Measurements from ENCODE around the gene NOS1AP.
"Not testable (repeated sequence)": the region's sequence is repeated elsewhere in the genome, so short reads cannot be mapped to it uniquely, and the experiment has no call there.

The NOS1AP gene

DNA sequence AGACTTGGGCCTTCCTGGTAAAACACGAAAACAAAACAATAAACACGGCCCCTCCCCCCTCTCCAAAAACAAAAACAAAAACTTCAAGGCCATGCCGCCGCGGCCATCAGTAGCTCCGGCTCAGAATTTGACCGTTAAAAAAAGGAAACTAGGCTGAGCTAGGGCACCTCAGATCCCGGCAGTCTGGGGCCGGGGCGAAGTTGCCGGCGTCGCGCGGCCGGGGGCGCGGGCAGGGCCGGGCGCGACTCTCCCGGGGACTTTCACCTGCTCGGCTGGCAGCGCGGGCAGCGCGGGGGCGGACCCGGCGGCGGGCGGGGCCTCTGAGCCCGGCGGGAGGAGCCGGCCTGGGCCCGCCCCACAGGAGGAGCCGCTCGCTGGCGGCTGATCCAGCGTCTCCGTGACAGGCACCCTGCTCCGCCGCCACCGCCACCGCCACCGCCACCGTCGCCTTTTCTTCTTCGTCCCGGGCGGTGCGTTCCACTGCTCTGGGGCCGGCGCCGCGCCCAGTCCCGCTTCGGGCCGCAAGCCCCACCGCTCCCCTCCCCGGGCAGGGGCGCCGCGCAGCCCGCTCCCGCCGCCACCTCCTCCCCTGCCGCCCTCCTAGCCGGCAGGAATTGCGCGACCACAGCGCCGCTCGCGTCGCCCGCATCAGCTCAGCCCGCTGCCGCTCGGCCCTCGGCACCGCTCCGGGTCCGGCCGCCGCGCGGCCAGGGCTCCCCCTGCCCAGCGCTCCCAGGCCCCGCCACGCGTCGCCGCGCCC is at the start of gene NOS1AP:
Gene NOS1AP, plus strand, starts transcription at position 358 of the 760 bp plus-strand sequence. CDS start 487 bp downstream, outside the sequence.
- DNase-seq = peak; percentile 87

DNA sequence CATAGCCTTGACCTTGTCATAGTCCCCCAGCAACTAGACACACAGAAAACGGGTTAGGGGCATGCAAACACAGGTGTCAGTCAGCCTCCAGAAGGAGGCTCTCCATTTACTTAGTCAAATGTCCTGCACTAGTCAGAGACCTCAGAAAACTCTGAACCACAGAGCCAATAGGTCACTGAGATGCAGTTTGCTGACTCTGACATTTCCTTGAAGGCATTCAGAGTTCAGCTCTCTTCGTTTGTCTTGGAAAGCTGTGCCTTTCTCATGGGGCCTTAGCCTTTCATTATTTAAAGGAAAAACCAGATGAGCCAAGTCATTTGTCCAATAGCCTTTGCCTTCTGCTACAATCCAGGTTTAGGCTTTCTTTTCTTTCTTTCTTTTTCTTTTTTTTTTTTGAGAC is 49.3 kb upstream of the NOS1AP start:
- DNase-seq = no peak

DNA sequence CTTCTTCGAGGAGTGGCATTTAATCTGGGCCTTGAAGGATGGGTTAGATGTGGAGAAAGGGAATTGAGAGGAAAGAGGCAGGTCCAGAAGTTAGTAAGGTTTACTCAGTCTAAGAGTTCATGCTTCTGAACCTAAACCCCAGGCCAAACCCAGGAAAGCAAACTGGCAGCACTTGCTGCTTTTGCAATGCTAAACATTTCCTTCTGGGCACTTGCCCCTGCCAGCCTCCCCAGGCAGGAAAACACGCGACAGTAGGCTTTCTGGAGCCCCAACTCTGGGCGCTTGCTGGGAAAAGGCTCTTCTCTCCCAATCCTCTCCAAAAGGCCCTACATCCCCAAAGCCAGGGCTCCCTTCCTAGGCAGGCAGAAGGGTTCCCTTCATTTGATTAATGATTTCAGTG is 48.4 kb upstream of the NOS1AP start:
- no peak for DNase-seq

DNA sequence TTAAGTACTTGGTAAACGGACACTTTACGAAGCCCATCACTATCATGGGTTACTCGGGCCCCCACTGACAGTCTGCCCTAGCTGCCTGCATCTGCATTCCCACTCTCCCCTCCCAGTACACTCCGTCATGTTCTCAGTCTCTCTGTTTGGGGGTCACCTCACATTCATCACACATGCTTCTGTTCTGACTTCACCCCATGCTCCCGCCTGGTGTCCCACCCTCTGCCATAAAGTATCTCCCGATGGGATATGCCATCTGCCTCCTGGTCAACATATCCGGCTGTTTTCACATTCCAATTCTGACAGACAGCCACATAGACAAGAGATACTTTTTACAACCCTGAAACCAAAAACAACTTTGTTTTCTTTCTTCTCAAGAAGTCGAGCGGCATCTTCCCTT is 46.9 kb upstream of the NOS1AP start:
- no peak for DNase-seq

DNA sequence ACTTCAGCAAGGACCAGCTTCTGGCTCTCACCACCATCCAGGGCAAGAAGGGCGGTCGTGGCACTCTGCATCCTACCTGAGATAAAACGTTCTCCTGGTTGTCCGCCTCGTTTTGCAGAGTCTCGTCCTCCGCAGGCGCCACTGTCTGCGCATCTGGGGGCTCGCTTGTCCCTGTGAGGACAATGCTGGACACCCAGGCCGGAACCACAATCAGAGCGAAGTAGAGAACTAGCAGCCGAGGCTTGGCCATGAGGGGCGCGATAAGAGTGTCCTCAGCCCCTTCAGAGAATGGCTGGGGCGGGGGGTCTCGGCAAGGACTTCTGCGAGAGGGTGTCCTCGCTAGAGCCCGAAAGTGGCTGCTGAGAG is 46.3 kb upstream of the NOS1AP start:
- DNase-seq = no peak

DNA sequence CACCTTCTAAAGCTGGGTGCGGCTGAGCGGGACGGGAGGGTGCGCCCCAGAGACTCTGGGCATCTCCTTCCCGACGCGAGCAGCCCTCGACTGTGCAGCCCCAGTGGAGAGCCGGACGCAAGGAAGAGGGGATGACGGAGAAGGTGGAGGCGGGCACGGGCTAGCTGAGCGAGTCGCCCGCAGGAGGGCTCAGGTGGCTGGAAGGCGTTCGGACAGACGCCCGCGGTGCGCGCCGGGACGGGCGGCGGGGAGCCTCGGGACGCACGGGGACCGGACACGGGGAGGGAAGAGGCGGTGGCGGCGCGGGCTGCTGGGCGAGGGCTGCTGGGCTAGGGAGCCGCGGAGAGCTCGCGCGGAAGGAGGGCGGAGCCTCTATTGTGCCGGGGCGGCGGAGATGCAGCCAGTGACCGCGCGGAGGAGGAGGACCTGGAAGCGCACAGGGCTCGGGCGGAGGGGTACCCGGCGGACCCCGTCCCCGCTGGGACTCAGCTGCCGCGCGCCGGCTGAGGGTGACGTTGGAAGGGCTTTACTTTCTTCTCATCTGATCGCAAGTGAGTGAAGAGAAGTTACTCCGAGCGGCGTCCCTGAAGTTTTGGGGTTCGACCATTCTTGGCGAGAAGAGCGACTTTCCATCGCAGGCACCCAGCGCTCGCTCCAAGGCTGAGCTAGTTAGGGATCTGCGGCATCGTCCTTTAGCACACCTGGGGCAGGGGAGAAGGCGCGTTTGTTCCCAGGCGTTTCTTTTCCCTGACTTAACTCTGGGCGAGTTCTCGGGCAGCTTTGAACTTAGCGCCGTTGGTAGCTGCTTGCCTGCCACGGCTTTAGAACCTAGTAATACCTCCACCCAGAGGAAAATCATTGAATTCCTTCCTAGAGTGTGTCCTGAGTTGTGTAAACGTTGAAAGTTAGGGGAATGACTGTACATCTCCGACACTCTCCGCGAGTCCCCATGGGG is 45.7 kb upstream of the NOS1AP start, which contains the start of gene OLFML2B:
Gene OLFML2B, minus strand, starts transcription at position 323 of the 955 bp plus-strand sequence. CDS start 439 bp downstream, outside the sequence.
- DNase-seq = peak; percentile 43

DNA sequence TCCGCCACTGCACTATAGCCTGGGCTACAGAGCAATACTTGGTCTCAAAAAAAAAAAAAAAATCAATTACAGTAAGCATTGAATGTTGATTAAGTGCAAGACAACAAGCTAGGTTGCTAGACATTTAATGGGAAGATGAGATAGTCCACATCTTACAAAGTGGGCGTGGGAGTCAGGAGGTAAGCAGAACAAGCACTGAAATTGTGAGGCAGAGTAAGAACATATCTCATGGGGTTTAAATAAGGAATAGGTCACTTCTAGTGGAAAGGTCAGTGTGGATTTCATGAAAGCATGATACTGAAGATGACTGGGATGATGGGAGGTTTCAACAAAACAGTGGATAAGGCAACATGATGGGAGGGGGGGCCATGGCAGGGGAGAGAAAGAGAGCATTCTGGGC is 44.0 kb upstream of the NOS1AP start:
- no peak for DNase-seq

DNA sequence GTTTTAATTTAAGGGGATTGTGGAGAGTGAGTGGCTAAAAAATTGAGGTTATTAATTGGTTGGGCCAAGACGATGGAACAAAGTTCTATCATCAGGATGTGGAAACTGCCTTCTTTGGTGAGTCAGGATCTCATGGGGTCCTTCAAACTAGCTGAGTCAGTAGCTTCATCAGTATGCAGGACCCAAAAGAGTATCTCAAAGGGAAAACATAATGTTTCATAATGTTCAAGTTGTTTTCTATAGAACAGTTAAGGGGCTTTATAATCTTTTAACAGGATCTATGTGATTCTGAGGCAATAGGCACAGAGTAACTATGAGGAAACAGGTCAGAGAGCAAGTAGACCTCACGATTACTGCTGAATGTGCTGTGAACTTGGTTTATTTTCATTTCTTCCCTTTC is 42.6 kb upstream of the NOS1AP start:
- no peak for DNase-seq

DNA sequence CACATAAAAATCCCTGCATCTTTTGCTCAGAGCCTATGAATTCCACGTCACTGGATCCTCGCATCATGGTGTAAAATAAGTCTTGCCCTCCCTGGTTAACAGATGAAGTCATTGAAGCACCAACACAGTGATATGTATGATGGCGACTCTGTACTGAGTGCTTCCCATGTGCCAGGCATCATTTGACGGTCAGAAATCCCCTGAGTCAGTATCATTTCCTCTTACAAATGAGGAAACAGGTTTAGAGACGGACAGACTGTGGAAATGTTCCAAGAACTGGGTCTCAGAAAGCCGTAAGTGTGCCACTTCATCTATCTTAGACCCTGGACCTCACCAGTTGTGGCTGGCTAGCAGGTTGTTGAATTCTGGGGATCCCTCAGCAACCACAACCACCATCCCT is 40.8 kb upstream of the NOS1AP start:
- DNase-seq = no peak

DNA sequence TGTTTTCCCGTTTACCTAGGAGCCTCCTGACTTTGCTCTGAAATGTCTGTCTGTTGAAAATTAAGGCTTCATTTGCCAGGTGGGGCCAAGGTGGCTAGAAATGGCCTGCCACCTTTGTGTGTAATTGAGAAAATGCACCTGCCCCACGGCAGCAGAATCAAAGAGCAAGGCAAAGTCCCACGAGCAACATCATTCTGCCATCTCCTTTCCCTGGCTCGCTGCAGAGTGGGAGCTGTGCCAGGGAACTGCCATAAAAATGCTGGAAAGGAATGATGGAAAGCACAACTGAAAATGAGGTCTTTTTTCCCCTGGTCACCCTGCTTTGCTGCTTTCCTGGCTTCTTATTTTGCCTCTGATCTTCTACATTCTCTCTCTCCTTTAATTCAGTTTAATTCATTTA is 40.3 kb upstream of the NOS1AP start:
- DNase-seq = no peak

DNA sequence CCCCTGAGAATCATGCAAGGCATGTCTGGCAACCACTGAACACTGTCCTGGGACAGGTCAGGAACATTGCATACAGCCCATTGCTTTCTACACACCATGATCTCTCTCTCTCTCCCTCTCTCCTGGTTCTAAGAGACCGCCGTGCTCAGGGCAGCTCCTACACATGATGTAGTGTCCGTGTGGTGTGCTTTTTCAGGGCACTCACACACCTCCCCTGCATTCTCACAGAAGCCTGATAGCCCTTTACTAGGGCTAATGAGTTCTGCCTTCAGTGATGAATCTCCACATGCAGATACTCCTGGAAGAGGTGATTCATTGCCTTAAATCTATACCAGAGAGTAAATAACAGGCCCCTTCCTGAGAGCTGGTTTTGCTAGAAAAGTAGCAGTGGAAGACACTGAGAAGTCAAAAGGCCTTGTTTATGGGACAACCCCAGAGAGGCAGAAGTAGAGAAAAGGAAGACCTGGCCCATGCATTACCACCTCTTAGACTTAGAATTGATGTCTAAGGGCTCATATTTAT is 38.7 kb upstream of the NOS1AP start:
- no peak for DNase-seq

DNA sequence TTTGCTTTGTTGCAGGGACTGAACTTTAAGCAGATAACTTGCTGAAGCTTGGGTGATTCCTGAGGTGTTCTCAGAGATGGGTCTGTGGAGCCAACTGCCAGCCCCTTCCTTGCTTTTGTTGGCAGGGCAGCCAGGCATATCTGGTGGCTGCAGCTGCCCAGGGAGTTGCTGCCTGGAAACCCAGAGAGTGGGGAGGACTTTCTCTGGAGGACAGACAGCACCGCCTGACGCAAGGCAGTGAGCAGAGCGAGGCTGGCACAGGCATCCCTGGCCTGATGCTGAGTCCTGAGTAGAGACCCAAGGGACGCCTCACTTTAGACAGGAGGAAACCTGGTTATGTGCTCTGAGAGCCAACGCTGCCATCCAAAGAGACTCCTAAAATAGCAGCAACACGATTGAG is 36.1 kb upstream of the NOS1AP start:
- no peak for DNase-seq

DNA sequence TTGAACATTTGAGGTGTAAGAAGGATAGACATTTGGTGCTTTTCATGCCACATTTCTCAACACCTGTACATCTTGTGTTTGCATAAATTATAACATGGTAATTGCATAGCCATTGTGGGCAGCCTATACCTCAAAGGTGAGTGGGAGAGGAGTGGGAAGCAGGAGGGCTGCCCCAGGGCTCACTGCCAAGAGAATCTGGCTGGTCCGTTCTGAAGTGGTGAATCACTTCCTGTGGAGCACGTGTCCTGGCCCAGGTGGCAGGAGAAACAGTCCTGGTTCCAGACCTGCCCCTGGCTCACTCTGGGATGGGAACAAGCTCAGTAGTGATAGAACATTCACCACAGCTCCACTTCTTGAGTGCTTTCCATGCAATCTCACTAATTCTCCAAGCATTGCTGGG is 34.2 kb upstream of the NOS1AP start:
- DNase-seq = peak; percentile 64

DNA sequence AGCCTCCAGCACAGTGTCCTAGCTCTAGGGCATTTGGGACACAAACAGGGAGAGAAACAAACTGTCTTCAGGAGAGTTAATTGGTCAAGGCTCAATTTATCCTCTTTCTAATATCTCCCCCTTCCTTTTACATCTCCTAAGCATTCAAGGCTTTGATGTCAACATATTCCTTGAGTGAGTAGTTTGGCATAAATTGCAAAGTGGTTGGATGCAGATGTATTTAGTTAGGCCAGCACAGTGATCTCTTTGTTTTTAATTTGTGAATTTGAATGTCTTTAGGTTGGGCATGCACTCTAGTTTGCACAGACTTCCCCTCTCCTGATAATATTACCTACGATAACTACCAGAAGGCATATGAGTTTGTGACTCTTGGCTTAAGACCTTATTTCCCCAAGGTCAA is 33.3 kb upstream of the NOS1AP start:
- no peak for DNase-seq

DNA sequence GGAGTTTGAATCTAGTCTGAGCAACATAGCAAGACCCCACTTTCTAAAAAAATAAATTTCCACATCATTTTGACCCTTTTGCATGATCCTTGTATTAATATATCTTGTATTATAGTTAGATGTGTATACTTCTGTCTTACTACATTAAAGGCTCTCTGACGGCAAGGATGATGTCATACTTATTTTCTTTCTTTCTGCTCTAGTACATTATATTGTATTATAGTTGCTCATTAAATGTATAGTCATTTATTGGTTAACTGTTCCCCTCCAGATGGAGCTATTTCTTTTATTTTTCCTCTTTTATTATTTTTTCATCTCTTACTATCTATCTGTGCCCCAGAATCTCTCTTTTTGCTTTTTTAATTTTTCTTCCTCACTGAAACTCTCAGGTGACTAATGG is 30.9 kb upstream of the NOS1AP start:
- no peak for DNase-seq

DNA sequence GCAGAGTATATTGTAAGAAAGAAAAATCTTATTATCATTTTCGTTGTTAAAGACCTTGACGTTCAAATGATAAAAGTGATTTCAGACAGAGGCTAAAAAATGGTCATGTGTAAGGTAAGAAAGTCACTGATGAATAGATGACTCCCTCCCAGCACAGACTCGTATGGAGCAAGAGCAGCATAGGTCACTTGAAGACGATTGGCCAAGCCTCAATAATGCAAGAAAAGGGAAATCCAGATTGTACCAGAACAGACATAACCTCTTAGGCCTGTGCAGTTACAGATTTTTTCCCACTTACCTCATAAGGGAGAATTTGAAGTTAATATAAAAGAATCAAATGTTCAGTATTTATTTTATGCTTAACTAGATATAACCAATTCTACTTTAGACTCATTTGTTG is 29.5 kb upstream of the NOS1AP start:
- DNase-seq = no peak

DNA sequence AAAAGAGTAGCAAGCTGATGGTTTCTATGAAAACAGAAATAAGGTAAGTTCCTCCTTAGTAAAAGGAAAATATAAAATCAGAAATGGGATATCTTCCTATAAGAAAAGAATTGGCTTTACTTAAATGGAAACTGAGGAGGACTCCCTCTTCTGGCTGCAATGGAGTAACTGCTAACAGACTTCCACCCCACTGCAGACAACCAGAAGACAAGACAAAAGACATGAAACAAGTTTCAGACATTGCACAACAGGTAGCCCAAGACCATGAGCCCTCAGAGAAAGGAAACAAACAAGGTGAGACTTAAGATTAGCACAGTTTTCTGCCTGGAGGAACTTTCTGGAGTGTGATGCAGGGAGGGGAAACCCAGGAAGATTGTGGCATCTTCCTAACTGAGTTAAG is 28.8 kb upstream of the NOS1AP start:
- no peak for DNase-seq

DNA sequence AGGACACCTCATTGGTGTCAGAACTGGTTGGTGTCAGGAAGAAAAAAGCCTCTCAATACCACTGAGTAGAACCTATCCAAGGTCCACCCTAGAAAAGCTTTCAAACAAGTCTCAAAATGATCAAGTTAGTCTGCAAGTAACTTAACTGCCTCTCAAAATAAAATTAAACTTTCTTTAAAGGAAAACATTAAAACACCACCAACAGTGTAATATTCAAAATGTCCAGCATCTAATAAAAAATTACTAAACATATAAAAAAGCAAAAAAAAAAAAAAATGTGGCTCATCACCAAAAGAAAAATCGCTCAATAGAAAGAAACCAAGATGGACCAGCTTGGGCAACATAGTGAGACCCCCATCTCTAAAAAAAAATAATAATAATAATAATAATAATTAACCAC is 27.1 kb upstream of the NOS1AP start:
- no peak for DNase-seq

DNA sequence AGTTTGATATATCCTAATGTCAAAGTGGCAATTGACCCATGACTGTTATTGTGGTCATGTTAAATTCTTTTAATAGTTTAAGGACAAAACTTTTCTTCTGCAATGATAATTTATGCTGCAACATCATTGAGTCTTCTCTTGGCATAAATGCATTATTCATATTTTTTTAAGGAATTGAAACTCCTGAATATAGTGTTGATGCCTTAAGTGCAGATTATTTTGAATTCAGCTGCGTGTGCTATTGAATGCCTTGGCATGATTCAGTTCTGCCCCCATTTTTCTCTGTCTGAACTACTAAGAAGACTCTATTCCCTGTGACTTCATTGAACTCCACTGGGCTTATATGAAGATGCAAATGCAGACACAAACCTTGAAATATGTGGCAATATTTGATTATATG is 22.6 kb upstream of the NOS1AP start:
- DNase-seq = no peak

DNA sequence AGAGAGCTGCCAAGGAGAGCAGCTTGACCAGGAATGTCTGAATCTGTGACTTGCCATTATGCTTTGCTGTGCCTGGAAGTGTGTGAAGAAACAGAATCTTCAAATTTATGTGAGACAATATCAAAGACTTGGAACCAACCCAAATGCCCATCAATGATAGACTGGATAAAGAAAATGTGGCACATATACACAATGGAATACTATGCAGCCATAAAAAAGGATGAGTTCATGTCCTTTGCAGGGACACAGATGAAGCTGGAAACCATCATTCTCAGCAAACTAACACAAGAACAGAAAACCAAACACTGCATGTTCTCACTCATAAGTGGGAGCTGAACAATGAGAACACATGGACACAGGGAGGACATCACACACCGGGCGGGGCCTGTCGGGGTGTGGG is 15.5 kb upstream of the NOS1AP start:
- not testable (repeated sequence) for DNase-seq

DNA sequence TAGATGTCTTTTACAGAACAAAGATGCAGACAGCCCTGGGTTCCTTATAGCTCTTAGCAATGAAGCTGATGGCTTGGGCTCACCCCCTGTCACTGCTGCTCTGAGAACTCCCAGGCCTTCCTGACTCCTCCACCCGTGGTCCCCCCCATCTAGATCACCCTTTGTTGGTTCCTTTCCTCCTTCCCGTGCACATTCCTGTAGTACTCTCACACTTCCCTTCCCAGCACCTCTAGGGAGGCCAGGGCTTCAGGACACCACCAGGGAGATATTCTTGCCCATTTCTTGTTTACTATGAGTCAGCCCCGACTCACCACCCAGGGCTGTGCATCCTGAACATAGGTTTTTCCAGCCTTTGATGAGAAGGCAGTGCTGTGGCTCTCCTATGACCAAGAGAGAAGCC is 14.4 kb upstream of the NOS1AP start:
- DNase-seq = no peak

DNA sequence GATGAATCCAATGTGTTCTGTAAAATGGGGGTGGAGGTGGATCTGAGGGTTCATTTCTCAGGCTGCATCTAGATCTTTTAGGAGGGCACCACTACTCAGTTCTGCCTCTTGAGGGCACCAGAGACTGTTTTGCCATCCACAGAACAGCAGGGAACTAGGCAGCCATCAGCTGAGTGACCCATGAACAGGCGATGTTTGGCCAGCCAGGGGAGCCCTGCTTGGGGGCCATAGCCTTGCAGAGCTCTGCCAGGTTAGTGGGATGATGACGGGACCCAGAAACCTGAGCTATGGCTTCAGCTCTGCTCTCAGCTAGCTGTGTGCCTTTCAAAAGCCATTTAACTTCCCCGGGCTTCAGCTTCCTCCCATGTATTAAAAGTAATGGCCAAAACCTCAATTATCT is 13.4 kb upstream of the NOS1AP start:
- DNase-seq = peak; percentile 56

DNA sequence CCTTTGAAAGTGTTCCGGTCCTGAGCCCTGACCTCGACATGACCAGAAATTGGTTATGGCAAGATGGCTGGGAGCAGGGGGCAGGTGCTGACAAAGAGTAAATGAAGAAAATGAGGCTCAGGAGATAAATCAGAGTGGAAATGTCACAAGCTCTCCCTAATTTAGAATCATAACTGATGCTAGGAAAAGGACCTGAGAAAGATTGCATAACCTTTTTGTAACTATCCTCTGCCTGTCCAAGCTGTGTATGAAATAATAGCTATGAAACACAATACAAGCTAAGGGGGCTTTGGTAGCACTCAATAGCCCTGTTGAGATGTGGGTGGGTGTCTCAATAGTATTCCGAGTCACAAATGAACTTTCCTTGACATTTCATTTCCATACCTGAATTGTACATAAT is 12.9 kb upstream of the NOS1AP start:
- DNase-seq = no peak

DNA sequence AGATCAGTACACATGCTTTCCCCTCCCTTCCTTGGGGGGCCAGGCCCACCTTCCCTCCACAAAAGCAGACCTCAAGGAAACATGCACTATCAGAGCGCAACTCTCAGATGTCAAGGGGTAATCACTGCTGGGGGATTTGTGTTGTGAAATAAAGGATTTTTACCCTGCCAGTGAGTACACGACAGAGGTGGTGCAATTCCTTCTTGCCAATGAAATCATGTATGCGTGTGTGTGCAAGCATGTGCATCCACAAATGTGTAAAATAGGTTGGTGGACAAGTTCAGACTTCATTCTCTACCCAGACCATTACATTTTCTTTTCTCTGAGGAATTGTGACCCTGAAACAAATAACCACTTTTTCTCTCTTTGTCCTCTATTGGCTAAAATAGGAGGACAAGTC is 9.8 kb upstream of the NOS1AP start:
- no peak for DNase-seq
